Measurements from ENCODE around the gene ZDHHC11. TPM values are rescaled to one million over a fixed set of nuclear protein-coding genes. Genes with fewer than 3 reads are reported as not detected.

ZDHHC11 gene
- total and polyA plus RNA-seq, 9 donors, result 1.1 to 25.6 (median 4.7) TPM

DNA sequence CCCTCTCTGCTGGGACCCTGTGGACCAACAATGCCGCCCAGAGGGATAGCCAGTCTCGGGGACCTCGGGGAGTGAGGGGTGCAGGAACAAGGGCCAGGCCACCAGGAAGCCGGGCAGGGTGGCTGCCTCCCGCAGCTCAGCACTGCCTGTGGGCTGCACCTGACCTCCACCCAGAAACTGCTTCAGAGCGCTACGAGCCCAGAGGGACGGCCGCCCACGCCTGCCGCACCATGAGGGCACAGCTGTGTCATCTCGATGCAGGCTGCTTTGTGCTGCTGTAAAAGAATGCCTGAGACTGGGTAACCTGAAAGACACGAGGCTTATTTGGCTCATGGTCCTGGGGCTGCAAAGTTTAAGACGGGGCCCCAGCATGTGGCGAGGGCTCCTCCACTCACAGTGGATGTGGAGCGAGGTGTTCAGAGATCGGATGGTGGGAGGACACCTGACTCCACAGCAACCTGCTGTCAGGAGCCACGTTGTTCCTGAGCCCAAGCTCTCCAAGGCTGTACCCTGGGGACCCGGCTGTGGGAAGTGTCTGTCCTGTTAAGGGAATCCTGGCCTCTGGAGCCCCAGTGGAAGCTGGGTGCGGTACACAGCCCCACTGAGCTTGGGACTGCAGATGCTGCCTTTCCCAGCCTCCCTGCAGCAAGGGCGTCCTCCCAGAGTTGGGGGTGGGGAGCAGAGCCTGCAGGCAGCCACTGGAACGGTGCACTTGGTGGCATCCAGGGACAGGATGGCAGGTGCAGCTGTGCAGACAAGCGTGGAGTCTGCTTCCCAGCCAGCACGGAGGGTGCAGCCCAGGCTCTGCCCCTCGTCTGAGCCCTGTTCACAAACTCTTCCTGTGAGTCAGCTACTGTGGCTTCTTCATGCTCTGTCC is 11.8 kb upstream of the ZDHHC11 start:
- Histone ChIP-seq H3K27ac (no peak overlapping the region), H3K36me3 (no peaks in the 10 kb centered on the region), H3K9me3 (no peaks in the 10 kb centered on the region), H3K27me3 (no peaks in the 10 kb centered on the region), H3K4me1 (ENCODE audit: insufficient read depth) (peaks cover 11% of the 10 kb centered on the region), H3K4me3 (no peak overlapping the region)
- TF ChIP-seq EP300 (IDR thresholded peaks at IDR 0.05), result no peak
- TF ChIP-seq POLR2A (IDR thresholded peaks at IDR 0.05), result no peak
- TF ChIP-seq, protein P1, sequence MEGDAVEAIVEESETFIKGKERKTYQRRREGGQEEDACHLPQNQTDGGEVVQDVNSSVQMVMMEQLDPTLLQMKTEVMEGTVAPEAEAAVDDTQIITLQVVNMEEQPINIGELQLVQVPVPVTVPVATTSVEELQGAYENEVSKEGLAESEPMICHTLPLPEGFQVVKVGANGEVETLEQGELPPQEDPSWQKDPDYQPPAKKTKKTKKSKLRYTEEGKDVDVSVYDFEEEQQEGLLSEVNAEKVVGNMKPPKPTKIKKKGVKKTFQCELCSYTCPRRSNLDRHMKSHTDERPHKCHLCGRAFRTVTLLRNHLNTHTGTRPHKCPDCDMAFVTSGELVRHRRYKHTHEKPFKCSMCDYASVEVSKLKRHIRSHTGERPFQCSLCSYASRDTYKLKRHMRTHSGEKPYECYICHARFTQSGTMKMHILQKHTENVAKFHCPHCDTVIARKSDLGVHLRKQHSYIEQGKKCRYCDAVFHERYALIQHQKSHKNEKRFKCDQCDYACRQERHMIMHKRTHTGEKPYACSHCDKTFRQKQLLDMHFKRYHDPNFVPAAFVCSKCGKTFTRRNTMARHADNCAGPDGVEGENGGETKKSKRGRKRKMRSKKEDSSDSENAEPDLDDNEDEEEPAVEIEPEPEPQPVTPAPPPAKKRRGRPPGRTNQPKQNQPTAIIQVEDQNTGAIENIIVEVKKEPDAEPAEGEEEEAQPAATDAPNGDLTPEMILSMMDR (IDR thresholded peaks at IDR 0.05), result no peak
- no peak for DNase-seq
- 78 to 79% (median 79%) methylated on average over 24 to 25 of the region's 25 CpGs for WGBS, 3 donors
- intact Hi-C loops (cut with DNase I), result no loop called here

GRCh38 chr5:861442-862366 is 10.9 kb upstream of the ZDHHC11 start:
- H3K9me3 ChIP-seq, result no peaks in the 10 kb centered on the region
- WGBS, 3 donors, result 74 to 79% (median 78%) methylated on average over 19 to 22 of the region's 22 CpGs
- intact Hi-C loops (cut with DNase I), result no loop called here
- H3K27ac ChIP-seq, result no peak overlapping the region
- no peaks in the 10 kb centered on the region for H3K36me3 ChIP-seq
- no peak overlapping the region for H3K4me3 ChIP-seq
- TF ChIP-seq, protein P1 (IDR thresholded peaks at IDR 0.05), result no peak
- TF ChIP-seq POLR2A (IDR thresholded peaks at IDR 0.05), result no peak
- TF ChIP-seq EP300 (IDR thresholded peaks at IDR 0.05), result no peak
- no peak for DNase-seq
- H3K27me3 ChIP-seq, result no peaks in the 10 kb centered on the region
- H3K4me1 ChIP-seq (ENCODE audit: insufficient read depth), result peaks cover 11% of the 10 kb centered on the region

DNA sequence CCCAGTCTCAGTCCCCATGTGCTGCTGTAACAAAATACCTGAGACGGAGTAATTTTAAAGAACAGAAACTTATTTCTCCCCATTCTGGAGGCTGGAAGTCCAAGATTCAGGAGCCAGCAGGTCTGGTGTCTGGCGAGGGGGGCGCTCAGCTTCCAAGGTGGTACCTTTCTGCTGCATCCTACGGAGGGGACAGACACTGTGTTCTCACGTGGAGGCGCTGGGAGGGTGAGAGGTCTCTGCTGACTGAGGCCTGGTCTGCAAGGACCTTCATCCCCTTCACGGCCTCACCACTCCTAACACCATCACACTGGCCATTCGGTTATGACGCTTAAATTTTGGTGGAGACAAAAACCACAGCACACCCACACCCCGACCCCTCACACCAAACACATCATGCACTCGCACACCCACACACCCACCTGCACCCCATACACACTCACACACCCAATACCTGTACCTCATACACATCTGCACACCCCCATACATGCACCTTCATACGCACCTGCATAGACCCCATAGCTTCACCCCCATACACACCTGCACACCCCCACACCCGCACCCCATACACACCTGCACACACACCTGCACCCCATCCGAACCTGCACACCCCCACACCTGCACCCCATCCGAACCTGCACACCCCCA is 9.8 kb upstream of the ZDHHC11 start:
- H3K9me3 ChIP-seq, result no peaks in the 10 kb centered on the region
- no peak overlapping the region for H3K27ac ChIP-seq
- DNase-seq, result no peak
- peaks cover 10% of the 10 kb centered on the region for H3K4me1 ChIP-seq (ENCODE audit: insufficient read depth)
- WGBS, 3 donors, result 88 to 91% (median 88%) methylated on average over 15 of the region's 15 CpGs
- TF ChIP-seq, protein P1 (IDR thresholded peaks at IDR 0.05), result no peak
- TF ChIP-seq EP300 (IDR thresholded peaks at IDR 0.05) (no peak), POLR2A (IDR thresholded peaks at IDR 0.05) (no peak)
- intact Hi-C loops (cut with DNase I), result no loop called here
- H3K36me3 ChIP-seq, result no peaks in the 10 kb centered on the region
- H3K4me3 ChIP-seq, result no peak overlapping the region
- H3K27me3 ChIP-seq, result no peaks in the 10 kb centered on the region

- no peak overlapping the region for H3K27ac ChIP-seq
- no peaks in the 10 kb centered on the region for H3K27me3 ChIP-seq
- 52 to 67% (median 62%) methylated on average over 16 of the region's 16 CpGs for WGBS, 3 donors
- peaks cover 3% of the 10 kb centered on the region for H3K4me1 ChIP-seq (ENCODE audit: insufficient read depth)
- intact Hi-C loops (cut with DNase I), result no loop called here
- no peaks in the 10 kb centered on the region for H3K9me3 ChIP-seq
- no peak overlapping the region for H3K4me3 ChIP-seq
- TF ChIP-seq EP300 (IDR thresholded peaks at IDR 0.05), result no peak
- TF ChIP-seq POLR2A (IDR thresholded peaks at IDR 0.05), result no peak
- TF ChIP-seq, protein P1 (IDR thresholded peaks at IDR 0.05), result no peak
- H3K36me3 ChIP-seq, result no peaks in the 10 kb centered on the region
- DNase-seq, result no peak
These were observed 9.1 kb upstream of the ZDHHC11 start for GRCh38 chr5:859798-860296.
